GM18909 (cell line): ENCODE results near the gene GRAMD2B.

ENCODE experiments used
- ATAC-seq: cut with Tn5 transposase; IDR thresholded peaks from one replicate; pipeline ENCODE4 v1.9.1; 2021; ENCODE audit warnings: mild to moderate bottlenecking; ENCODE audit not compliant: unreplicated experiment, poor library complexity

Gene GRAMD2B

DNA sequence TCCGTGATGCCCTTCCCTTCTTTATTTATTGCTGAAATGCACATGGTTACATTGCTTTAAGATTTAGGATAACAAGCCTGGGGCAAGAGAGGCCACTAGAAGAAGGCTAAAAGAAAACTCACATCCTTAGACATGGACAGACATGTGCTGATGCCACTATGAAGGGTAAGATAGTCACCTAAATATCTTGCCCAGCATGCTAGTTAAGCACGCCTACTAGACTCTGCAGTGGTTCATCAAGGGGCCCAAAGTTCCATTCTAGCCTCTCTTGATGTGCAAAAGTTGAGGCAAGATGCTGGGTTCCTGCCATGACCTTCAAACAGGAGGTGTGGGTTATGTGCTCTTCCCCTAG, 49.3 kb downstream of the GRAMD2B start:
- no peak for ATAC-seq

DNA sequence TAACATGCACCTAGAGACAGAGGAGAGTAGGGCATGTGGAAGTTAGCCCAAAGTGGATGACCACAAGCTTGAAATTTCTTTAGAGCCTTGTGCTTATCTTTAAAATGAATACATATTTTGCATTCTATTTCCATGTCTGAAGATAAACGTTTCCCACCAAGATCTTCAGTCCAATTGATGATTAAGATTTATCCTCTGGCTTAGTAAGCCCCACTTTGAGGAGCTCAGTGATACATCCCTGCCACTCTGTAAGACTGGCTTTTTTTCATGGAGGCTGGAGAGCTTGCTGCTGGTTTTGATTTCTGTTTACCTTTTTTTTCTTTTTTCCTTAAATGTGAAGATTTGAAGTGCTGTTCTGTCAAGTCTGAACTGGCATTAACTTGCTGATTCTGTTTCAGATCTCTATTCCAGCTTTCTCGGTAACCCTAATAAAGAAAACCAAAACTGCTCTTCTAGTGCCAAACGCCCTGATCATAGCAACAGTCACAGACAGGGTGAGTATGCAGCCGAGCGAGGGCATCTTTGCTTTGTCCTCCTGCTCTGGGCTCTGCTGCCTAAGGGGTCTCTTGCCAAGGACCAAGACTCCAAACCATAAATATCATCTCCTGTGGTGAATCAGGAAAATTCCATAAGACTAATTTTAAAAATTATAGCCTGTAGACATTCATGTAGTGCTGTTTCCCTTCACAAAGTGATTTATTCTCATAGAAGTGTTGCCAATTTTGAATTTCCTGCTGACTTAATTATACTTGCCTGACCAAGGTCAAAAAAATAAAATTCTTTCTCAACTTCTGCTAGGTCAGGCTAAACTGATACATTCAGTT, 54.3 kb downstream of the GRAMD2B start:
- no peak for ATAC-seq

DNA sequence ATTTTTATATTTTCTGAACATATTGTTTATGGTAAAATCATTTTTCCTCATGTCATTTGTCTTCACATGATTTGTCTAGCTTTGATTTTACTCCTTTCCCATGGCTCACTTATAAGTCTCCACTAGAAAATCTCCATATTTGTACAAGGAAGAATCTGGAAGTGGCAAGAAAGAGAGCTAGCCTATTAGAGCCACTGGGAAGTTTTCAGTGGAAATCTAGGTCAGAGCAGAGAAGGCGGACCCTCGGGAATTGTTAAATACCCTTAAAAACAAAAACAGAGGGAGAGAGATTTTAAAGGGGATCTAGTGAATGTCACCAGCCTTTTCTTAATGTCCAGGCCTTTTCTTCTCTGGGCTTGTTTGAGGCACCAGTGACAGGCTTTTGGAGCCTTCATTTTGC, 56.6 kb downstream of the GRAMD2B start:
- no peak for ATAC-seq

DNA sequence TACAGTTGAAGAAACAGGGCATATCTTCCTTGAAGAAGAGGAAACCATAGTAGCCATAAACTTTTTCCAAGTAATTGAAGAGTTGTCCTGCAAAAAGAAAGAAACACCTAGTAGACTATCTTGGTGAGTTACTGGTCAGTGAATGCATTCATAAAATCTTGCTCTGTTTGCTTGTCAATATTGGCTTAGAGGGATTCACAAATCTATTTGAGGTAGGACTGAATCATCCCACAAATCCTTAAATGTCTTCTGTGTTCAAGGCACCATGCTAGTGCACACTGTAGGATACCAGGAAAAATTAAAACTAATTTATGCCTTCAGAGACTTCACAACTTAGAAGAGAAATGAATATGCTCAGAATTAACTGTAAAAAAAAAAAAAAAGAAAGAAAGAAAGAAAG, 57.6 kb downstream of the GRAMD2B start:
- no peak for ATAC-seq

DNA sequence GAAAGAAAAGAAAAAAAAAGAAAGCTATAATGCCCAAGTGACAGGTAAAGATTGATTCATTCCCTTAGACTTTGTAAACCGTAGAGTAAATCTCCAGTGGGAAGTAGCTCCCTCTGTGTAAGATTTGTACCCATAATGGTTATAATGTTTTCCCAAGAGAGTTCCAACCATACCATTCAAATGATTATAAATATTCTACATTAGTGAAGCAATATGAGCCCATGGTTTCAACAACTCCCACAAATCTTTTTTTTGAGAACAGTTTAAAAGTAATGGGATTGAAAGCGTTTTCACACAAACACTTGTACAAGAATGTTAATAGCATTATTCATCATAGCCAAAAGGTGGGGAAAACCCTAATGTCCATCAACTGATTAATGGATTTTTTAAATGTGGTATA, 58.0 kb downstream of the GRAMD2B start:
- ATAC-seq = no peak

DNA sequence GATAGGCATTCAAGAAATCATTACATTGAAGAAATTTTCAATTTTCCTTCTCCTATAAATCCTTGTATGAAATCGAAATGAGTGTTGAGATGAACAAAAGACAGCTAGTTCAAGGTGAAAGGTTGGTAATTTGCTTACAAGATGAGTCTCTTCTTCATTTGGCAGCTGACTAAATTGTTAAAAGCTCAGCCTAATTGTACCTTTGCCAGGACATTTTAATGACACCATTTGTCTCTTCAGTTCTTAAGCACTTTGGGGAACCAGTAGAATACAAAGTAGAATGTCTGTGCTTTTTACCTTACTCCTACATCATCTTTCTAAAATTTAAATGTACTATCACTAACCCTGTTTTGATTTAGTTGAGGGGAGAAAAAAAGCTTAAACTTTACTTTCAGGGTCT, 59.4 kb downstream of the GRAMD2B start:
- ATAC-seq = no peak

DNA sequence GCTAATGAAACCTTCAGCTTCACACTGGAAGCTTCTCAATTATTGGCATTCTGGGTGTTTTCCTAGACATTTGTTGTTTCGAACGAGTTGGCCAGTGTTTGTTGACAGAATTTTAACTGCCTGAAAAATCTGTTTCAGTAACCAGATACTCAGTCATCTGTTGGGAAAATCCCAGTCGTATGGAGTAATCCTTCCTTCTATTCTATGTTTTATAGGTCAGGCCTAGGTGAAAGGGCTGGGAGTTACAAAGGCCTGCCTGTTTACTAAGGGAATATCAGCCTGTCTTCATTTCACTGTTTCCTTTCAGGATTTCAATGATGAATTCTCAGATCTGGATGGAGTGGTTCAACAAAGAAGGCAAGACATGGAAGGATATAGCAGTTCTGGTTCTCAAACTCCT, 59.9 kb downstream of the GRAMD2B start:
- ATAC-seq = no peak

DNA sequence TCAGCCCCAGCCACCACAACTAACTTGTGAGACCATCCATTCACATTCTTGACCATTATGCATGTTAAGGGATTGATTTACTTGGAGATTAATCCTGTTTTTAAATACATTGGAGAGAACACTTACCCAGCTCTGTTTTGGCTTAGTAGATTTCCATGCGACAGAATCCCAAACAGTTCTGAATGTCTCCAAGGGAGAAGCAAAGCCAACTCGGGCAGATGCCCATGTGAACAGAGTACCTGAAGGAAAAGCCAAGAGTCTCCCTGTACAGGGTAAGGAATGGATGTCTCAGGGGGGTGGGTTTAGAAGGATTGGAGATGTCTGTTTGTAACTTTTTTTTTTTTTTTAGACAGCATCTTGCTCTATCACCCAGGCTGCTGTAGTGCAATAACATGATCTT, 61.0 kb downstream of the GRAMD2B start:
- ATAC-seq = no peak

DNA sequence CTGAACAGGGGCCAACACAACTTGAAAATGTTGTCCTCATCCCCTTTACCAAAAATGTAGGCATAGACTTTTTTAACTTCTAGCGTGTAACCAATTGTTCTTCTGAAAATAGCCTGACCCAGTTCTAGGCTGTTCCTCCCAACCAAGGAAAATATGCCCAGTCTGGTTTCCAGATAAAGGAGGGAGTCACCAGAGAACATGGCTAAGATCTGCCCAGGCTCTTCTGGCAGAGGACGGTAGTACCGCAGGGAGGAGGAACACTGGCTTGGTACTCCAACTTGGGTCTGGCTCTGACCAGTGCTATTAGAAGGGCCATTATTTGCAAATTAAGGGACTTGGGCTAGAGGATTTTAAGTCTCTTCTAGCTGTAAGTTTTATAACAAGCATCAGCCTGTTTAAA, 63.1 kb downstream of the GRAMD2B start:
- no peak for ATAC-seq

DNA sequence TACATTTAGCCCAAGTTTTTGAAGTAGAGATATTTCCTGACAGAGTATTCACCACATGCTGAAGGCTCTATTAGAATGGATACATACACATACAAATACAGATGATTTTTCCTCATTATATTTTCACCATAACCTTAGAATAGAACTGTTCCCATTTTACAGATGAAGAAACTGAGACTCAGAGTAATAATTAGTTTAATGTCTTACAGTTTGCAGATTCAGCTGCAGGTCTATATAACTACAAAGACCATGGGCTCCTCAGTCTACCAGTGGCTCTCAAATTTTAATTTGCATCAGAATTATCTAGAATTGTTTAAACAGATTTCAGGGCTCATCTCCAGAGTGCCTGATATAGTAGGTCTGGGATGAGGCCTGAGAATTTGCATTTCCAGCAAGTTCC, 64.4 kb downstream of the GRAMD2B start:
- ATAC-seq = no peak

DNA sequence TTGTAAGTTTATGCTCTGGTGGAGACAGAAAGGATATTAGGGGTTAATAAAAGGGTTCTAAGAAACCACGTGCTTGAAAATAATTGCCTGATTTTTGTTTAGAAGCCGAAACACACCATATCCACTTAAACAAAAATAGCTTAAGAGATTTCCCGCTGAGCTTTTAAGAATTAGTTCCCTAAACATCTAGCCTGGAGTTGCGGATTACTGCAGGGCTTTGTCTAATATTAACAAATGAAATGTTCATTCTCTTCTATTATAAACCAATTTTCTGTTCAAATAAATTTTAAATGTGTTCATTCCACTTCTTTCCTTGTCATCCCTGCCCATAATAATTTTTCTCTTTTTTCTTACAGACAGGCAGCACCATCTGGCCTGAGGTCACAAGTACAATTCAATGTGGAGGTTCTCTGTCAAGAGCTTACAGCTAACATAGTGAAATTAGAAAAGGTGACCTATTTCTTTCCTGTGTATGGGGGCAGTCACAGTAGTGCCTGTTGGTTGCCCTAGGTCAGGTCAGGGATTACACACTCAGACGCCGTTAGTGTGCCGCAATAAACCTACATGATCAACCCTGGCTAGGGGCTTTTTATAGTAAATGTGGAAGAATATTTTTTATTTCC, 65.3 kb downstream of the GRAMD2B start:
- ATAC-seq = no peak

DNA sequence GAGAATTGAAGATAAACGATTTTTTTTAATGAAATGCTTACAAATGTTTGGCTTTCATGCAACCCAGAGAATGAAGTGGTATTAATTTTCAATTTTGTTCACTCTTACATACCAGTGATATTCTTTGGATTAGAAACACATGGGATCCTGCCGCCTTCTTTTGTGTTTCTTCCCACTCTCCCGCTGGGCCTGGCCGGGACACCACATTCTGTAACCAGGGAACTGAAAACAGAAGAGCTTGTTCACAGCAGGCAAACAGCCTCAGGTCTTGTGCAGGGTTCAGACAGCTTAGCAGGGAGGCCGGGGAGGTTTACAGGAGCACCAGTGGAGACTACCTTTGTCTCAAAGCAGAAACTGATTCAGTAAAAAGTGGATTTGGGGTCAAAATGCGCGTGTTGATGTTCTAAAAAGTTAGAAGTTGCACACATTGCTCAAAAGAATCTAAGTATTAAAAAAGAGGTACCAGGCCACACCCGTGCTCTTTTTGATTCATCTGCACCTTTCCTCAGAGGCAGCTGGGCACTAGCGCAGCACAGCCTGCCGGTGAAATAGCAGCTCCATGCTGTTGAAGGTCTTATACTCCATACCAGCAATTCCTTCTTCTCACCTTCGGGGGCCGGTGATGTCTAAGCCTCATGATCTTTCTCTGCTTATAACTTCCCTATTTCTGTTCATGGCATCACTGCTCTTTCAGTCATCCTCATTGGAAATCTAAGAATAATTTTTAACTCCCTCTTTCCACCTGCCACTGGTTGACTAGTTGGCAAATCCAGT, 67.1 kb downstream of the GRAMD2B start:
- ATAC-seq = no peak

DNA sequence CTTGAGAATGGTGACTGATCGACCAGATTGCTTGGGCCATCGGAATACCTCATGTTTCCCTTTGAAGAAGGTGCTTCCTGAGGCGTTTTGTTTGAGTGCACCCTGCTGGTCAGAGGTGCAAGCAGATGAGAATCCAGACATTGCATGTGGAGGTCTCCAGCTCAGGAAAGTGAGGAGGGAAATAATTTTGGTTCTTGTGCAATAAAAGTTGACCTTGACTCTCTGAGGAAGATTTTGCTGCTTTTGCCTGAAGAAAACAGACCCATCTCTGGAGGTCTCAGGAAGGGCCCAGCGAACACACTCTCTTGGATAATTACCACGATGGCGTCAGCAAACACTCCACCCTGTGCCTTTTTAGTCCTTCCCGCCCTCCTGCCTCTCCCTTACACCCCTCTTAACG, 69.7 kb downstream of the GRAMD2B start:
- ATAC-seq = no peak

DNA sequence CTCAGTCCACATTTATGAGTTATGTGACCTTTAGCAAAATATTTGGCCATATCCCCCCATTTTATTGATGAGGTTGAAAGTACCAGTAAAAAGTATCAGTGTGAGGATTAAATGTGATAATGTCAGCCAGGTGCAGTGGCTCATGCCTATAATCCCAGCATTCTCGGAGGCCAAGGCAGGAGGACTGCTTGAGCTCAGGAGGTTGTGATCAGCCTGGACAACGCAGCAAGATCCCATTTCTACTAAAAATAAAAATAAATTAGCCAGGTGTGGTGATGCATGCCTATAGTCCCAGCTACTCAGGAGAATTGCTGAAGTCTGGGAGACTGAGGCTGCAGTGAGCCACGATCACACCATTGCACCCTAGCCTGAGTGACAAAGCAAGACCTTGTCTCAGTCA, 71.2 kb downstream of the GRAMD2B start:
- ATAC-seq = no peak

DNA sequence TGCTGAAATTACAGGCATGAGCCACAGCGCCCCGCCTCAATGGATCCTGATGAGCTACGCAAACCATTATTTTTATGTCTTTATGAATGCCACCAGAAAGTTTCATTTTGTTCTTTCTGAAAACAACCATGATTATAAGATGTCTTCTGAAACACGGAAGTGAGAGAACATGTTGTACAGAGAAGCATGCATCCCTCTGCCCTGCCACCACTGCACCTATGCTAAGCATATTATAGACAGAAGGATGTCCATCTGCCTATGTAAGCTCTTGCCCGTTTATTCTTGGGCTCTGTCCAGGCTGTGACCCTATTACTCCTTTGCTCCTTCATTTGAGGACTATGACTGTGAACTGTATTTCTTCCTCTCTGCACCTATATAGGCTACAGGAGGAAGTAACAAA, 74.3 kb downstream of the GRAMD2B start:
- no peak for ATAC-seq

DNA sequence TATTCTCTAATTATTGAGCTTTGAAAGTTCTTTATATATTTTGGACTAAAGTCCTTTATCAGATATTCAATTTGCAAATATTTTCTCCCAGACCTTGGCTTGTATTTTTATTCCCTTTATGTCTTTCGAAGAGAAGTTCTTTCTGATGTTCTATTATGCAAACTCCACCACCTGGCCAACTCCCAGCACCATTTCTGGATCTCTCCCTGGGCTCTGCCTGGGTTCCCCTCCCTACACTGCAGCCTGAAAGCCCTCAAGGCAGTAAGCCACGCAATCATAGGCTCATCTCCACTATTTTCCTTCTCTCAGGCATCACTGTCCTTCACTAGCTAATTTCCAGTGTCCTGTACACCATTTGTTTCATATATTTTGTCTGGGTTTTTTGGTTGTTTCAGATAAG, 76.1 kb downstream of the GRAMD2B start:
- ATAC-seq = no peak

DNA sequence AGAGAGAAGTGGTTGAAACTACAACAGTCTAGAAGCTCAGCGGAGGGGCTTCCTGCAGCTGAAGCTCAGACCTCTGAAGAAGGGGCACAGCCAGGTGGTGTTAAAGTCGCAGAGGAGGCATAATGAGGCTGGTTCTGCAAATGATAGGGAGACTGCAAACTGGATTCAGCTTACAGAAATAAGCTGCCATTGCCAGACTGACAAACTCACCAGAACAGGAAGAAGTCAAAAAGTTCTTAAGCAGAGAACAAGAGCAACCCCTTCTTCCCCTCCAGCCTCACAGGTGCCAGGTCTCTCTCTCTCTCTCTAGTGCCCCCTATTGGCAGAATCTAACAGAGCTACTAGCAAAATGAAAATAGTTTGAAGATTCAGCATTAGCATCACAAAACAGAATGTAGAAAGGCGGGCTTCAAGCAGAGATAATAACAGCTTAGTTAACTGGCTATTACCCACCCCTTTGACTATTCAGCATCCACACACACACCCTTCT, 76.7 kb downstream of the GRAMD2B start:
- peak; percentile 76 for ATAC-seq

DNA sequence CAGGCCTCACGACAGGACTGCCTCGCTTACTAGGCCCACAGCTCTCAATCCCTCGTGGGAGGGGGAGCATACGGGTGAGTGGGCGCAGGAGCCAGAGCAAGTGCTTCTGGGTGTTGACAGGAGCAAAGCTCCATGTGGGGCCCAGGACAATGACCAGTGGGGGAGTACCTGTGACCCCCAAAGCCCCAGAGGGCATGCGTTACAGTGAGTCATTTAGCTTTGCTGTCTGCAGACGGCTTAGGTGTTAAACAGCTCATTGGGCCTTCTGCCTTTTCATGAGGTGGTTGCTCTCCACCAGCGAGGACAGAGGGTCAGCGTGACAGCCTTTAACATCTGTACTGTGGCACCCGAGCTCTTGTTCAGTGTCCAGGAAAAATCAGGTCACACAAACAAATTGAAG, 78.2 kb downstream of the GRAMD2B start:
- ATAC-seq = no peak

DNA sequence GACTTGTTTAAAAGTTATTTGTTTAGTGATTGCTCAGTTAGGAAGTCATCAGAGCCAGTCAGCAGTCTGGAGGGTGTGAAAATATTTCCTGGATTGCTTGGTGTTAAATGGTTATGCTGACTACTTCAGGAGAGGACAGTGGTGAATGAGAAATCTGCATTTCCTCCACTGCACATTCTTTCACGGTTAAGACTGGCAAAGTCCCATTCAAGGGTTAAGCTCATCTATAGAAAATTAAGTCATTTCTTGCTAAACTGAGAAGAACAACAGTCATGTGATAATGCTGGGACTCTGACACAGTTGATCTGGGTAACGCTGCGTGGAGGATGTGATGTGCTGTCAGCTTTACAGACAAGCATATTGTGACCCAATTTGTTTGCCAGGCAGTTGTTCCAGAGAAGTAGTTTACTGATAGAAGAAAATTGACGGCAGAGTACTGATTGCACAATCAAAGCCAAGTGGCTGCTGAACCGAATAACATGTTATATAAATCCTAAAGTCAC, 80.4 kb downstream of the GRAMD2B start:
- ATAC-seq = no peak

DNA sequence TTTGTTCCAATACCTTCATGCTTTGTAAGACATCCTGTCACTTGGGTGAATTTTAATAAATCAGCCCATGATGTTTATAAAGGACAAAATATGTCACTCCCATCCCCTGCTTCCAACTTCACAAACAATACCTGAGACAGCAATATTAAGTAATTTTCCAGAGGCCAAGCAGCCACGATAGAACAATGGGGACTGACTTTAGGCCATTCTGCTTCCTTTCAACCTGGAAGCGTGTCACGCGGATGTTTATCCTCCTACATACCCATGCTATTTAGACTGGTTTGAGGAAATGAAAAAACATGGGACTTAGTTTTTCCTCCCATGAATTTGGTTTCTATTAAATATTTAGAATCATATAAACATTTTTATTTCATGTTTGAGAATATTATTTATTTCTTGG, 82.9 kb downstream of the GRAMD2B start:
- ATAC-seq = no peak
